ENCODE measurements around the gene KREMEN1. TPM values are rescaled to one million over a fixed set of nuclear protein-coding genes. Genes with fewer than 3 reads are reported as not detected.
A peak's percentile ranks its signal among the peaks of the same experiment; 100 is the strongest.

Gene KREMEN1
- total RNA-seq, 1 experiment from 2014 or later: not detected

GRCh38 chr22:29149841-29150555 is 77.2 kb downstream of the KREMEN1 start:
- no peak for DNase-seq
- no peak overlapping the region for H3K4me2 ChIP-seq (ENCODE audit: low read depth, low read length, poor library complexity, severe bottlenecking)
- no peaks in the 10 kb centered on the region for H3K4me1 ChIP-seq (ENCODE audit: low read length)
- no peak overlapping the region for H3K9ac ChIP-seq (ENCODE audit: low read length)
- H4K20me1 ChIP-seq (ENCODE audit: insufficient read depth, low read depth, low read length): no peaks in the 10 kb centered on the region; the same call in 1 of the 2 replicates
- no peaks in the 10 kb centered on the region for H3K9me3 ChIP-seq (ENCODE audit: low read length)
- no peak overlapping the region for H3K4me3 ChIP-seq (ENCODE audit: low read length)
- H3K27me3 ChIP-seq (ENCODE audit: low read length): no peaks in the 10 kb centered on the region
- H3K79me2 ChIP-seq (ENCODE audit: low read length): no peaks in the 10 kb centered on the region
- H3K36me3 ChIP-seq (ENCODE audit: insufficient read depth, low read length): no peaks in the 10 kb centered on the region
- no peaks in the 10 kb centered on the region for H3K9me2 ChIP-seq (replicated peaks; ENCODE audit: insufficient read depth, low read length)
- no peak overlapping the region for H3K27ac ChIP-seq (ENCODE audit: low read length)
- no peak overlapping the region for H2AFZ ChIP-seq (ENCODE audit: low read length)

- Histone ChIP-seq H4K20me1 (ENCODE audit: insufficient read depth, low read depth, low read length) (no peaks in the 10 kb centered on the region; the same call in 1 of the 2 replicates), H3K4me2 (ENCODE audit: low read depth, low read length, poor library complexity, severe bottlenecking) (no peak overlapping the region), H3K4me1 (ENCODE audit: low read length) (no peaks in the 10 kb centered on the region), H3K9me3 (ENCODE audit: low read length) (no peaks in the 10 kb centered on the region), H2AFZ (ENCODE audit: low read length) (no peak overlapping the region), H3K36me3 (ENCODE audit: insufficient read depth, low read length) (no peaks in the 10 kb centered on the region), H3K27ac (ENCODE audit: low read length) (no peak overlapping the region), H3K27me3 (ENCODE audit: low read length) (no peaks in the 10 kb centered on the region), H3K79me2 (ENCODE audit: low read length) (no peaks in the 10 kb centered on the region), H3K9me2 (replicated peaks; ENCODE audit: insufficient read depth, low read length) (no peaks in the 10 kb centered on the region), H3K9ac (ENCODE audit: low read length) (no peak overlapping the region), H3K4me3 (ENCODE audit: low read length) (no peak overlapping the region)
- DNase-seq: no peak
Observed at GRCh38 chr22:29150701-29151100, 77.9 kb downstream of the KREMEN1 start.

- no peaks in the 10 kb centered on the region for H3K27me3 ChIP-seq (ENCODE audit: low read length)
- H2AFZ ChIP-seq (ENCODE audit: low read length): no peak overlapping the region
- H3K79me2 ChIP-seq (ENCODE audit: low read length): no peaks in the 10 kb centered on the region
- H3K4me3 ChIP-seq (ENCODE audit: low read length): no peak overlapping the region
- no peaks in the 10 kb centered on the region for H3K9me3 ChIP-seq (ENCODE audit: low read length)
- H3K9me2 ChIP-seq (replicated peaks; ENCODE audit: insufficient read depth, low read length): no peaks in the 10 kb centered on the region
- no peak overlapping the region for H3K27ac ChIP-seq (ENCODE audit: low read length)
- H3K36me3 ChIP-seq (ENCODE audit: insufficient read depth, low read length): no peaks in the 10 kb centered on the region
- H3K9ac ChIP-seq (ENCODE audit: low read length): no peak overlapping the region
- H3K4me2 ChIP-seq (ENCODE audit: low read depth, low read length, poor library complexity, severe bottlenecking): no peak overlapping the region
- H4K20me1 ChIP-seq (ENCODE audit: insufficient read depth, low read depth, low read length): no peaks in the 10 kb centered on the region; the same call in 1 of the 2 replicates
- H3K4me1 ChIP-seq (ENCODE audit: low read length): no peaks in the 10 kb centered on the region
- no peak for DNase-seq
Observed at GRCh38 chr22:29151316-29151715, 78.5 kb downstream of the KREMEN1 start.

- Histone ChIP-seq H3K79me2 (ENCODE audit: low read length) (no peaks in the 10 kb centered on the region), H3K9ac (ENCODE audit: low read length) (no peak overlapping the region), H3K4me3 (ENCODE audit: low read length) (no peak overlapping the region), H3K9me3 (ENCODE audit: low read length) (no peaks in the 10 kb centered on the region), H3K9me2 (replicated peaks; ENCODE audit: insufficient read depth, low read length) (no peaks in the 10 kb centered on the region), H3K27me3 (ENCODE audit: low read length) (no peaks in the 10 kb centered on the region), H2AFZ (ENCODE audit: low read length) (no peak overlapping the region), H3K4me2 (ENCODE audit: low read depth, low read length, poor library complexity, severe bottlenecking) (no peak overlapping the region), H4K20me1 (ENCODE audit: insufficient read depth, low read depth, low read length) (no peaks in the 10 kb centered on the region; the same call in 1 of the 2 replicates), H3K27ac (ENCODE audit: low read length) (no peak overlapping the region), H3K36me3 (ENCODE audit: insufficient read depth, low read length) (no peaks in the 10 kb centered on the region), H3K4me1 (ENCODE audit: low read length) (no peaks in the 10 kb centered on the region)
- no peak for DNase-seq
Observed at GRCh38 chr22:29152045-29152953, 79.5 kb downstream of the KREMEN1 start.

- Histone ChIP-seq H3K27me3 (ENCODE audit: low read length) (no peaks in the 10 kb centered on the region), H3K9me3 (ENCODE audit: low read length) (no peaks in the 10 kb centered on the region), H3K4me2 (ENCODE audit: low read depth, low read length, poor library complexity, severe bottlenecking) (no peak overlapping the region)
Observed at GRCh38 chr22:29152954-29153719, 80.3 kb downstream of the KREMEN1 start.

GRCh38 chr22:29154364-29155048 is 81.7 kb downstream of the KREMEN1 start:
- Histone ChIP-seq H3K4me1 (ENCODE audit: low read length) (no peaks in the 10 kb centered on the region), H3K9me2 (replicated peaks; ENCODE audit: insufficient read depth, low read length) (no peaks in the 10 kb centered on the region), H3K9me3 (ENCODE audit: low read length) (no peaks in the 10 kb centered on the region), H3K79me2 (ENCODE audit: low read length) (no peaks in the 10 kb centered on the region), H4K20me1 (ENCODE audit: insufficient read depth, low read depth, low read length) (no peaks in the 10 kb centered on the region), H3K4me2 (ENCODE audit: low read depth, low read length, poor library complexity, severe bottlenecking) (no peak overlapping the region), H3K4me3 (ENCODE audit: low read length) (no peak overlapping the region), H3K9ac (ENCODE audit: low read length) (no peak overlapping the region), H3K36me3 (ENCODE audit: insufficient read depth, low read length) (no peaks in the 10 kb centered on the region), H2AFZ (ENCODE audit: low read length) (no peak overlapping the region), H3K27me3 (ENCODE audit: low read length) (no peaks in the 10 kb centered on the region), H3K27ac (ENCODE audit: low read length) (no peak overlapping the region)
- DNase-seq: peak; percentile 83

More at GRCh38 chr22:29152954-29153719, 80.3 kb downstream of the KREMEN1 start:
- Histone ChIP-seq H3K27ac (ENCODE audit: low read length) (no peak overlapping the region), H3K36me3 (ENCODE audit: insufficient read depth, low read length) (no peaks in the 10 kb centered on the region), H3K9me2 (replicated peaks; ENCODE audit: insufficient read depth, low read length) (no peaks in the 10 kb centered on the region), H4K20me1 (ENCODE audit: insufficient read depth, low read depth, low read length) (no peaks in the 10 kb centered on the region), H3K4me1 (ENCODE audit: low read length) (no peaks in the 10 kb centered on the region), H2AFZ (ENCODE audit: low read length) (no peak overlapping the region), H3K4me3 (ENCODE audit: low read length) (no peak overlapping the region), H3K9ac (ENCODE audit: low read length) (no peak overlapping the region), H3K79me2 (ENCODE audit: low read length) (no peaks in the 10 kb centered on the region)
- DNase-seq: no peak

- no peak overlapping the region for H3K27ac ChIP-seq (ENCODE audit: low read length)
- H3K36me3 ChIP-seq (ENCODE audit: insufficient read depth, low read length): no peaks in the 10 kb centered on the region
- no peaks in the 10 kb centered on the region for H3K9me3 ChIP-seq (ENCODE audit: low read length)
- no peak overlapping the region for H3K9ac ChIP-seq (ENCODE audit: low read length)
- no peaks in the 10 kb centered on the region for H3K9me2 ChIP-seq (replicated peaks; ENCODE audit: insufficient read depth, low read length)
- H3K79me2 ChIP-seq (ENCODE audit: low read length): no peaks in the 10 kb centered on the region
- no peaks in the 10 kb centered on the region for H3K27me3 ChIP-seq (ENCODE audit: low read length)
- no peak overlapping the region for H3K4me3 ChIP-seq (ENCODE audit: low read length)
- no peaks in the 10 kb centered on the region for H4K20me1 ChIP-seq (ENCODE audit: insufficient read depth, low read depth, low read length)
- H3K4me2 ChIP-seq (ENCODE audit: low read depth, low read length, poor library complexity, severe bottlenecking): no peak overlapping the region
- no peak overlapping the region for H2AFZ ChIP-seq (ENCODE audit: low read length)
- no peaks in the 10 kb centered on the region for H3K4me1 ChIP-seq (ENCODE audit: low read length)
- no peak for DNase-seq
Observed at GRCh38 chr22:29155966-29156365, 83.1 kb downstream of the KREMEN1 start.
